KOPT-K1 (cell line): ENCODE measurements around the gene TMTC3.
"Not testable (repeated sequence)": the region's sequence is repeated elsewhere in the genome, so short reads cannot be mapped to it uniquely, and the experiment has no call there.

Experiments
- H3K27ac ChIP-seq: fragments of 200-600 bp; sonication (generic); 2 replicates; pipeline ENCODE4 v1.5.1; 2016; ENCODE audit warnings: antibody characterized with exemption, mild to moderate bottlenecking, low read depth, low read length; ENCODE audit not compliant: poor library complexity, severe bottlenecking
- H3K36me3 ChIP-seq: fragments of 200-600 bp; sonication (generic); 2 replicates; pipeline ENCODE4 v1.5.1; 2017; ENCODE audit warnings: antibody characterized with exemption, mild to moderate bottlenecking, low read length, moderate library complexity; ENCODE audit not compliant: insufficient read depth
- H3K9me3 ChIP-seq: fragments of 200-600 bp; sonication (generic); 2 replicates; pipeline ENCODE4 v1.5.1; 2017; ENCODE audit warnings: antibody characterized with exemption, low read length, mild to moderate bottlenecking; ENCODE audit not compliant: insufficient read depth, poor library complexity, severe bottlenecking

Gene TMTC3

DNA sequence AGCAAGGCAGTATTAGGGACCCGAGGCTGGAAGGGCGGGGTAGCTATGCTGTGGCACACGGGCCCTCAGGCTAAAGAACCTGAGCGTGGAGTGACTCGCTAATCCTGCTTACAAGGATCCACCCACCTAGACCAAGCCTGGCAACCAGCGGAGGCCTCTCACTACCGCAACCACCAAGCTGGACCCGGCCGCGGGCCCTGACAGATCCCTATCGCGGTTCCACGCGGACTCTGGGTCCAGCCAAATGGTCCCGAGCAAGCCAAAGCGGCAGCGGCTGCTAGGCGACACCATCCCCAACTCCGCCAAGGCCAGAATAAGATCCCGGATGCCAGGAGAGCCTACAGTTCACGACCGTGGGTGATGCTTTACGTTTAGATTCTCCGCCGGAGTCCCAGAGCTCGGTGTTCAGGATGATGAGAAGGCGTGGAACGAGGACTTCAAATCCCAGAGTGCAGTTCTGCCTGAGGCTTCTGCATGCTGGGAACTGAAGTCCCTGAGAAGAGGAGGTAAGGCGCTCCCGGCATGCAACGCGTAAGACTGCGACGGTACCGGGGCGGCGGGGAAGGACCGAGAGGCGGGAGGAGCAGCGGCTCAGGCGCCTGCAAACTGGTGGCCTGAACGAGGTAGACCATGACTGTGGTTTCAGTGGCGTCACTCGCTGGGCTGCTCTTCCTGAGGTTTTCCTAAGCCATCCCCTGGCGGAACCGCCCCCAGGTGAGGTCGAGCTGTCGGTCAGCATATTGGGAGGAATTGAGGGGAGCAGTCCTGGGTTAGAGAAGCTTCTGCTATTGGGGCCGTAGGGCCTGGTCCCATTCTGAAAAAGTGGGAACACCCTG is at the start of gene TMTC3, which contains the start of gene CEP290:
TSS of gene TMTC3 (plus strand) at position 534 of the 836 bp plus-strand sequence. CDS start 6,009 bp downstream, outside the sequence.
TSS of gene CEP290 (minus strand) at position 315 of the 836 bp plus-strand sequence. CDS start 781 bp downstream, outside the sequence.
- H3K9me3 ChIP-seq = no peaks in the 10 kb centered on the region
- H3K36me3 ChIP-seq = peaks cover 21% of the 10 kb centered on the region; the same call in 1 of the 2 replicates
- H3K27ac ChIP-seq = peak within 1 kb of the TSS; percentile 62

DNA sequence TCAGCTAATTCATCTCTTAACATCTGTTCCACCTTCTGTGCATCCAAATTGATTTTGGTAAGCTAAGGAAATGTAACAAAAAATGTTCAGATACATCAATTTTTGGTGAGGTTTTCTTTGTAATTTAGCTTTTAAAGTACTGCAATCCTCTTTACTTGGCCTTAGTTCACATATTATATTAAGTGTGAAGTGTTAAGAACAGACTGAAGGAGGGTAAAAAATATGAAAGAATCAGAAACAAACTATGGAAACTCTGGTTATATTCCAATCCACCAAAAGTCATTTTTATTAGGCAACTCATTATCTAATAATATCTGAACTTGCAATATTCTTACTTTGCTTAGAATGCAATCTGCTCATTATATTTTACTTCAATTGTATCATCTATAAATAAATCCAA is 49.3 kb upstream of the TMTC3 start:
- H3K9me3 ChIP-seq = no peaks in the 10 kb centered on the region

DNA sequence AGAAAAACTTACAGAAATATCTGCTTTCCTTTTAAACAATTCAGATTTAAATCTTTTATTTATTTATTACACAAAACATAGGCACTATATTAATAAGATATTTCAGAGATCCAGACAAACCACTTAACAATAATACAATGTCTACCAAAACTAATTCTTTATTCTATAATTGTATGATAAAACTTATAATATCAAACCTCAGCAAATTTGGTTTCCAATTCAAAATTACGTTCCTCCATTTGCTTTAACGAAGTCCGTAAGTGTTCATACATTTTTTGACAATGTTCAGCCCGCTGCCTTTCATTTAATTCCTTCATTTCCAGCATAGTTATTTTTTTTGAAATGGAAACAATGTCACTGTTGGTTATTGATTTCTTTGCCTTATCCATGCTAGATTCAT is 48.5 kb upstream of the TMTC3 start:
- Histone ChIP-seq H3K9me3 (no peaks in the 10 kb centered on the region), H3K27ac (no peak overlapping the region), H3K36me3 (peaks cover 39% of the 10 kb centered on the region)

More for the DNA sequence above, 49.3 kb upstream of the TMTC3 start:
- Histone ChIP-seq H3K36me3 (peaks cover 41% of the 10 kb centered on the region), H3K27ac (no peak overlapping the region)

DNA sequence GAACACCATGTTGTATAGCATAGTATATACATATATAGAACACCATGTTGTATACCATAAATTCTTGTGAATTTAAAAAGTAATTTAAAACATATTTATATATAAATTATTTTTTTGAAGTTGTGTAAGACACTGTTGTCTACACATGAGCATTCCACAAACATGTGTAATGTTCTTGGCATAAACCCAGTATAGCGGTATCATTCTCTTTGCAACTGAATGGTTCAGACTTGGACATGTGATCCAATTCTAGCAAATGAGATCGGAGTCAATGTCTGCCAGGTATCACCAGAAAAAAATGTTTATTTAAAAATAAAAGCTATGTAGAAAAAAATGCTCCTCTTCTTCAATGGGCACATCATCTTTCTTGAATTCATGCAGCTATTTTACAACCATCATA is 34.1 kb upstream of the TMTC3 start:
- H3K36me3 ChIP-seq = peaks cover 60% of the 10 kb centered on the region
- no peak overlapping the region for H3K27ac ChIP-seq
- H3K9me3 ChIP-seq = no peaks in the 10 kb centered on the region

- H3K36me3 ChIP-seq = peaks cover 64% of the 10 kb centered on the region
- H3K9me3 ChIP-seq = no peaks in the 10 kb centered on the region
- H3K27ac ChIP-seq = no peak overlapping the region
Measured at GRCh38 chr12:88111074-88111652, 30.9 kb upstream of the TMTC3 start.

DNA sequence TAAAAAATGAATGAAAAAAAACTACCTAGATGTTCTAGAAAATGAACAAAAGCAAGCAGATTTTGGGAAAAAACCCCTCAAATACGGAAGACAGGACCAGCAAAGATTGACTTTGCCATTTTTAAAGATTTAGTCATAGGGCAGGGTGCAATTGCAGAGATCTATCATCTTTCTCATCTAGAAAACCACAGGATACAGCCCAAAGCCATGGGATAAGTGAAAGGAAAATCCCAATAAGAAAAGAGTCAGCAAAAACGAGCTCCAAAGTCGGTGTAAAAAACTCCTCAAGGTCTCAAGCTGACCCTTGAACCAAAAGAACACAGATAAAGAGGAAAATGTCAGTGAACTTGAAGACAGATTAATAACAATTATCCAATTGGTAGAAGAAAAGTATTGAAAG is 28.2 kb upstream of the TMTC3 start:
- Histone ChIP-seq H3K9me3 (no peaks in the 10 kb centered on the region), H3K27ac (no peak overlapping the region), H3K36me3 (peaks cover 78% of the 10 kb centered on the region)

DNA sequence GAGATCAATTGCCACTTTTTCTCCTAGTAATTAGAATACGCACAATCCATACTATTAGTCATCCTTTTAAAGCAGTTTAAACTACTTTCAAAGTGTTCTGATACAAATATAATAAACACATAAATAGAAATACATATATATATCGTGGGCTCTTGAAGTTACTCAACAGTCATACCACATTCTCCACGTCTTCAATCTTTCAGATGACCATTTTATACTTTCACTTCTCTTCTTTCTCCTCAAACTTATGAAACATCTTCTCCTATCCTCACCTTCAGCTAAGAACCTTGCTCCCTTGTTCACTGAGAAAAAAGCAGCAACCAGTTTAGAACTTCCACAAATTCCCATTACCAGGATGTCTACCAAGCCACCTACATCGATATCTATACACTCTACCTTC is 19.4 kb upstream of the TMTC3 start:
- Histone ChIP-seq H3K36me3 (peaks cover 75% of the 10 kb centered on the region), H3K27ac (no peak overlapping the region), H3K9me3 (no peaks in the 10 kb centered on the region)

GRCh38 chr12:88127099-88127498 is 15.0 kb upstream of the TMTC3 start:
- peaks cover 59% of the 10 kb centered on the region for H3K36me3 ChIP-seq

DNA sequence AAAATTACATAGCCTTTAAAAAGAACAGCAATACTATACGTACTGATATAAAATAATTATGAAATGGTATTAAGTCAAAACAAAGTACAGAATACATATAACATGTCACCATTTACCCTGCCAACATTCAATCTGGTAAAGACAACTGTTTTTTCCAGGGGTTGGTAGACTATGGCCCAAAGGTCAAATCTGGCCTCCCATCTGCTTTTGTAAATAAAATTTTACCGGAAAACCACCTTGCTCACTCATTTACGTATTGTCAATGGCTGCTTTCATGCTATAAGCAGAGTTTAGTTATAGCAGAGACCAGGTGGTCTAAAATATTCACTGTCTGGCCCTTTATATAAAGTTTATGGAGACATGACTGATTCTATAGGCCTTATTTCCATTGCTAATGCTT is 14.3 kb upstream of the TMTC3 start:
- Histone ChIP-seq H3K9me3 (no peaks in the 10 kb centered on the region), H3K27ac (no peak overlapping the region), H3K36me3 (peaks cover 52% of the 10 kb centered on the region)

More at GRCh38 chr12:88127099-88127498, 15.0 kb upstream of the TMTC3 start:
- Histone ChIP-seq H3K9me3 (no peaks in the 10 kb centered on the region), H3K27ac (no peak overlapping the region)

DNA sequence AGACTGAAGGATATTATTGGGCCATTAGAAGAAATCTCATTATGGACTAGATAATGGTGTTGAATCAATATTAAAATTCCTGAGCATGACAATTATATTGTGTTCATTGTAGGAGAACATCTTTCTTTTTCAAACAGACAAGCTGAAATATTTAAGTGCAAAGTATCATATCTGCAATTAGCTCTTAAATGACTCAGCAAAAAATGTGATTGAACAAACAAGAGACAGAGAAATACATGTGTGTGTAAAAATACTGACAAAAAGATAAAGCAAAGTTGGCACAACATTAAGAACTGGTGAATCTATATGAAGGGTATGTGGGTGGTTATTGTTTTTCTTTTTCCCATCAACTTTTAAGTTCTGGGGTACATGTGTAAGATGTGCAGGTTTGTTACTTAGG is 9.7 kb upstream of the TMTC3 start:
- Histone ChIP-seq H3K9me3 (no peaks in the 10 kb centered on the region), H3K36me3 (peaks cover 50% of the 10 kb centered on the region), H3K27ac (no peak overlapping the region)

DNA sequence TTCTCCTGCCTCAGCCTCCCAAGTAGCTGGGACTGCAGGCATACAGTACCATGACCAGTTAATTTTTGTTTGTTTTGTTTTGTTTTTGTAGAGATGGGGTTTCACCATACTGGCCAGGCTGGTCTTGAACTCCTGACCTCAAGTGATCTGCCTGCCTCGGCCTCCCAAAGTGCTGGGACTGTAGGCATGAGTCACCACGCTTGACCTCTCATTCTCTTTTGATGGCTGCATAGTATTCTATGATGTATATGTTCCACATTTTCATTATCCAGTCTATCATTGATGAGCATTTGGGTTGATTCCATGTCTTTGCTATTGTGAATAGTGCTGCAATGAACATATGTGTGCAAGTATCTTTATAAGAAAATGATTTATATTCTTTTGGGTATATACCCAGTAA is 8.9 kb upstream of the TMTC3 start:
- peaks cover 52% of the 10 kb centered on the region for H3K36me3 ChIP-seq
- not testable (repeated sequence) for H3K27ac ChIP-seq, H3K9me3 ChIP-seq

GRCh38 chr12:88139711-88140110 is 2.4 kb upstream of the TMTC3 start:
- H3K27ac ChIP-seq, H3K9me3 ChIP-seq: not testable (repeated sequence)
- peaks cover 35% of the 10 kb centered on the region for H3K36me3 ChIP-seq

- Histone ChIP-seq H3K9me3 (no peaks in the 10 kb centered on the region), H3K36me3 (peaks cover 24% of the 10 kb centered on the region; the same call in 1 of the 2 replicates), H3K27ac (peak overlapping the region; percentile 62)
Measured at GRCh38 chr12:88141425-88141773, 708 bp upstream of the TMTC3 start.

- H3K9me3 ChIP-seq = no peaks in the 10 kb centered on the region
- peaks cover 17% of the 10 kb centered on the region; the same call in 1 of the 2 replicates for H3K36me3 ChIP-seq
- peak overlapping the region; percentile 62 for H3K27ac ChIP-seq
Measured at GRCh38 chr12:88142610-88142991, 494 bp downstream of the TMTC3 start.

DNA sequence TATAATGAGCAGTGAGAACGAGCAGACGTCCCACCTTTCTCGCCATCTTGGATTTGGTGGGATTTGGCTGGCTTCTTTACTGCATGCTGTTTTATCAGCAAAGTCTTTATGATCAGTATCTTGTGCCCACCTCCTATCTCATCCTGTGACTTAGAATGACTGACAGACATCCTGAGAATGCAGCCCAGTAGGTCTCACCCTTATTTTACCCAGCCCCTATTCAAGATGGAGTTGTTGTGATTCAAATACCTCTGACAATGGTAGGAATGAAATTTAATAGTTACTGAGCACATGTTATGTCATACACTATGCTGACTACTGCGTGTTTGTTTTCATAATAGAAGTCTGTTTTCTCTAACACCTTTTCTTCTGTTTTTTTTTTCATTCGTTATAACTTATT is 1.9 kb downstream of the TMTC3 start:
- H3K36me3 ChIP-seq = peaks cover 10% of the 10 kb centered on the region; the same call in 1 of the 2 replicates
- no peak overlapping the region for H3K27ac ChIP-seq
- no peaks in the 10 kb centered on the region for H3K9me3 ChIP-seq
